GM21526 (cell line): Measurements from ENCODE around the gene WWOX.
"Not testable (repeated sequence)": the region's sequence is repeated elsewhere in the genome, so short reads cannot be mapped to it uniquely, and the experiment has no call there.

Experiments used
- ATAC-seq: cut with Tn5 transposase; IDR thresholded peaks from one replicate; pipeline ENCODE4 v1.9.1; 2021; ENCODE audit warnings: moderate library complexity; ENCODE audit not compliant: unreplicated experiment, low FRiP score

WWOX gene

GRCh38 chr16:78099271-78100111 lies at the start of gene WWOX:
Gene WWOX, plus strand, starts transcription at chr16:78099654.
- peak; percentile 95 for ATAC-seq

- no peak for ATAC-seq
Measured at GRCh38 chr16:78050734-78051400, 48.6 kb upstream of the WWOX start.

- ATAC-seq: no peak
Measured at GRCh38 chr16:78057803-78058564, 41.5 kb upstream of the WWOX start.

GRCh38 chr16:78059806-78060205 lies 39.6 kb upstream of the WWOX start:
- not testable (repeated sequence) for ATAC-seq

- ATAC-seq: no peak
Measured at GRCh38 chr16:78060295-78060694, 39.2 kb upstream of the WWOX start.

GRCh38 chr16:78060809-78061208 lies 38.6 kb upstream of the WWOX start:
- no peak for ATAC-seq

GRCh38 chr16:78065319-78065718 lies 34.1 kb upstream of the WWOX start:
- no peak for ATAC-seq

- ATAC-seq: no peak
Measured at GRCh38 chr16:78069913-78070312, 29.5 kb upstream of the WWOX start.

- ATAC-seq: no peak
Measured at GRCh38 chr16:78072275-78072674, 27.2 kb upstream of the WWOX start.

GRCh38 chr16:78075800-78076199 lies 23.7 kb upstream of the WWOX start:
- no peak for ATAC-seq

- ATAC-seq: no peak
Measured at GRCh38 chr16:78081341-78081740, 18.1 kb upstream of the WWOX start.

- no peak for ATAC-seq
Measured at GRCh38 chr16:78091419-78091818, 8.0 kb upstream of the WWOX start.

GRCh38 chr16:78092758-78093157 lies 6.7 kb upstream of the WWOX start:
- no peak for ATAC-seq

GRCh38 chr16:78094166-78094565 lies 5.3 kb upstream of the WWOX start:
- no peak for ATAC-seq

- ATAC-seq: no peak
Measured at GRCh38 chr16:78094998-78095397, 4.5 kb upstream of the WWOX start.

- no peak for ATAC-seq
Measured at GRCh38 chr16:78096386-78096785, 3.1 kb upstream of the WWOX start.

GRCh38 chr16:78097548-78097947 lies 1.9 kb upstream of the WWOX start:
- no peak for ATAC-seq

- ATAC-seq: no peak
Measured at GRCh38 chr16:78098087-78098486, 1.4 kb upstream of the WWOX start.

- ATAC-seq: no peak
Measured at GRCh38 chr16:78098595-78099270, 721 bp upstream of the WWOX start.

- ATAC-seq: peak; percentile 37
Measured at GRCh38 chr16:78100112-78100467, 636 bp downstream of the WWOX start.
